Measurements from ENCODE around the gene TCP11L1.
"Not testable (repeated sequence)": the region's sequence is repeated elsewhere in the genome, so short reads cannot be mapped to it uniquely, and the experiment has no call there.

The TCP11L1 gene

DNA sequence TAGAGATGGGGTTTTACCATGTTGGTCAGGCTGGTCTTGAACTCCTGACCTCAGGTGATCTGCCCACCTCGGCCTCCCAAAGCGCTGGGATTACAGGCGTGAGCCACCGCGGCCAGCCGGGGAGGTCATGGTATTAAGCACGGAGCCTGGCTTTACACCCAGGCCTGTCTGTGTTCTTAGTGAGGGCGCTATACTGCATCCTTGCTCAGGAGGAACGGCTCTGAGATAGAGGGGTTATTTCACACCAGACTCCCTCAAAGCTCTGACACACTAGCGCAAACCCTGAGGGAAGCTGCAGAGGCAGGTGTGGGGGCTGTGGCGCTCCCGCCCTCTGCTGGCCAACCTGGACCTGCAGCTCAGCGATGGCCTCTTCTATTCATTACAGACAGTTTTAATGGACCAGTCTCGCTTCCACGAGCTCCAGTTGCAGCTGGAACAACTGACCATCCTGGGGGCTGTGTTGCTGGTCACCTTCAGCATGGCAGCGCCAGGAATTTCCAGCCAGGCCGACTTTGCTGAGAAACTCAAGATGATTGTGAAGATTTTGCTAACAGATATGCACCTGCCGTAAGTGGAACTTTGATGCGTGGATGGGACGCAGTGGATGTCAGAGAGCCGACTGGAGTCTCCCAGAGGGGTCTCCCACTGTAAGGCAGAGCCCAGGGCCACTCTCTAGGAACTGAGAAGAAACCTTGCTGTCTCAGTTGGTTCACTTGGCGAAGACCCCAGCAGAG lies 26.2 kb downstream of the TCP11L1 start:
- DNase-seq (ENCODE audit: low read depth) = peak; percentile 50

DNA sequence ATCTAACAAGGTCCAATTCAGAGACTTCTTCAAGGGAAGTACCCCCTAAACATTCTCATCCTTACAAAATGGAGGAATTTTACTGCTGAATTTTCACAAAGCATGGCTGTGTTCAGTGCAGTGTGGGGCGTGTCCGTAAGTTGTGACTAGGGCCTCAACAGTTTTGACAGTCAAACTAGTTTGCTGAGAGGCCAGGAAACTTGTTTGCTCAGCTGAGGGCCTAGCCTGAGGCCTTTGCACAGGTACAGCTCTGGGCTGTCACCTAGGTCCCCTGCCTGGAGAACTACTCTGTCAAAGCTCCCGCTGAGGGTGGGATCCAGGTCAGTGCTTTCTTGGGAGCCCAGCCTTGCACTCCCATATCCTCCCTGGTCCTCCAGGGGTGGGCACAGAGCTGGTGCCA lies 27.9 kb downstream of the TCP11L1 start:
- no peak for DNase-seq (ENCODE audit: low read depth)

DNA sequence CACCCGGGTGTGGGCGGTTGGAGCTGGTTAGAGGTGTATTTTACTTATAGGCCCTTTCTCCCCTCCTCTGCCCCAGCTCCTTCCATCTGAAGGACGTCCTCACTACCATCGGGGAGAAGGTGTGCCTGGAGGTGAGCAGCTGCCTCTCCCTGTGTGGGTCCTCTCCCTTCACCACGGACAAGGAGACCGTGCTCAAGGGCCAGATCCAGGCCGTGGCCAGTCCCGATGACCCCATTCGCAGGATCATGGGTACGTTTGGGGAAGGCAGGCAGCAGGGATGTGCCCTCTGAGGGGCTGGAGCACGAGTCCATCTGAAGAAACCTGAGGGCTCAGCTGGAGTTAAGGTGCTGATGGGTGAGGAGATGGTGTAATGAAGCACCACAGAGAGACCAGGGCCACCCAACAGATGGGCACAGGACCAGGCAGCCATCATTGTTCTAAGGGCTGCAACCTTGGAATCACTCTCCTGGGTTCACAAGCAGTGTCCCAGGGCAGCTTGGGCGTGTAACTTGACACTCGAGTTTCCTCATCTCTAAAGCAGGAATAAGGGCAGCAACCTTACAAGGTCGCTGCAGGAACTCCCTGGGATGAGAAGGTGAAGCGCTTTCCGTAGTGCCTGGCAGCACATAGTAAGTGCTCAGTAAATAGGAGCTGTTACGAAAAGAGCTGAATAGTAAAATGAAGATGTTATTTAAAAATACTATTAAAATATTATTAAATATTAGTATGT lies 29.4 kb downstream of the TCP11L1 start:
- DNase-seq (ENCODE audit: low read depth) = no peak

DNA sequence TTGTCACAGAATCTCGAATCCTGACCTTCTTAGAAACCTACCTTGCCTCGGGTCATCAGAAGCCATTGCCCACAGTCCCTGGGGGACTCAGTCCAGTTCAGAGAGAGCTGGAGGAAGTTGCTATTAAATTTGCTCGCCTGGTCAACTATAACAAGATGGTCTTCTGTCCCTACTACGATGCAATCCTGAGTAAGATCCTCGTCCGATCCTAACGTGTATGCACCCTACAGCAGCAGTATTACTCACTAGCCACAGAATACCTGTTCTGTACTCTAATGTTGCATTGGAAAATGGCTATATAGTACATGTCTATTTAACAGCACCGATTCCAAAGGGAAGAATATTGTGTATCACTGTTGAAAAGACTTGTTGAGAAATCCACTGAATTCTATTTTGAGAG lies 33.1 kb downstream of the TCP11L1 start:
- DNase-seq (ENCODE audit: low read depth) = no peak

DNA sequence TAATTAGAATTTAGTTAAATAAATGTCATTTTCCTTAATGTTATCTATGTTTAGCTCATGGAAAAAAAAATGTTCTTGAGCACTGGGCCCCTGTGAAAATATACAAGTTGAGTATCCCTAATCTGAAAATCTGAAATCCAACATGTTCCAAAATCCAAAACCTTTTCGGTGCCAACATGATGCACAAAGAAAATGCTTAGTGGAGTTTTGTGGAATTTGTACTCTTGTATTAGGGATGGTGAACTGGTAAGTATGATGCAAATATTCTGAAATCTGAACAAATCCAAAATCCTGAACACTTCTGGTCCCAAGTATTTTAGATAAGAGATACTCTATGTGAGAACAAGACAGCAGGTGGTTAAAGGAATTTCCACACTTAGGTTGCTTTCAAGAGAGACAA lies 44.5 kb downstream of the TCP11L1 start:
- no peak for DNase-seq (ENCODE audit: low read depth)

DNA sequence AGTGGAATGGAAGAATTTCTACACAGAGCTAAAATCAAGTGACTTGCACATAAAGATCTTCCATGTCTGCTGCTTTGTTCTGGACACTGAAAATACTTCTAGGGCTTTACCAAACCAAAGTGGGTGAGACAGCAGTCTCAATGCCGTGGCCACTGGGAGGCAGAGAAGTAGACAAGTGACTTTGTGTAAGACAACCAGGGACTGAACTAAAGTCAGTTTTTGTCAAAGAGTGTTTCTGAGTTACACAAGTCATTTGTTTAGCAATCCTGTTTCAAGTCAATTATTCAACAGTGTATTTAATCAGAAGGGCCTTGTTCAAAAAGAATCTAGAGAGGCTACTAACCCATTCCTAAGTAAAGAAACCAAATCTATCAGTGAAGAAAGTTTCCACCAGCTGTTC lies 46.6 kb downstream of the TCP11L1 start:
- DNase-seq (ENCODE audit: low read depth) = no peak

DNA sequence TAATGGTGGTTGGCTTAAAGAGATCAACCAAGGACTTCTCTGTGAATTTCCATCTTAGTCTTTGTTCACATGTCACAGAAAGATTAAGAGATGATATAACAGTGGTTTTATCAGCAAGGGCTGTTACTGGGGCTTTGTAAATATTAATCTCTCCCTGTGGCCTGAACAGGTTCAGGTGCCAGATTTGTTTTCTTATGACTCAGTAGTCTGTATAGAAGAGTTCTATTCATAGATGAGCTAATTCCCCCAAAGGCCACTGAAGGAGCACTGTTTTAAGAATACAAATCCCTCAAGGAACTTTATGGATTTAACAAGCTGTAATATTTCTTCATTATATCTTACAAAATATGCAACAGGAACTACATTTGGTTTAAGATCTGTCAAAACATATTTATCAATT lies 50.4 kb downstream of the TCP11L1 start:
- no peak for DNase-seq (ENCODE audit: low read depth)

DNA sequence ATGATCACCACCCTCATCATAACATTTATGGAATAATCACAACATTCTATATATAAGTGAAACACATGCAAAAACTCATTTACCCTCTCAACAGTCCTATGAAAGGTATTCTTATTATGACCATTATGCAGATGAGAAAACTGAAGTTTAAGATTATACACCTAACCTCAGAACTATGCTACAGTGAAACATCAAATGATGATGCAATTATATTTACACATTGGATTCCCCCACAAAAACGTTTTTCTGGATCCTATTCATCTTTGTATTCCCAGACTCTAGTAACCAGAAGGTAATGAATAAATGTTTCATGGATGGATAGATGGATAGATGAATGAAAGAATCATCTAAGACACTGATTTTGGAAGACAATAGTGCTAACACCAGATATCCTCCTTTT lies 54.8 kb downstream of the TCP11L1 start:
- DNase-seq (ENCODE audit: low read depth) = no peak

DNA sequence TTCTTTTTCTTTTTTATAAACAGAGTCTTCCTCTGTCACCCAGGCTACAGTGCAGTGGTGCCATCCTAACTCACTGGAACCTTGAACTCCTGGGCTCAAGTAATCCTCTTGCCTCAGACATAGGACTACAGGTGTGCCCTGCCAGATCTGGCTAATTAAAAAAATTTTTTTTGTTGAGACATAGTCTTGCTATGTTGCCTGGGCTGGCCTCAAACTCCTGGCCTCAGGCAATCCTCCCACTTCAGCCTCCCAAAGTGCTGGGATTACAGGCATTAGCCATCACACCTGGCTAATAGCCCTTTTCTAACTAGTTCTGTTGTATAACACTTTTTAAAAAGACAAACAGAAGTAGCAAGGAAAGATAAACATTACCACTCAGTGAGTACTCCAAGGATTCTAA lies 64.5 kb downstream of the TCP11L1 start:
- no peak for DNase-seq (ENCODE audit: low read depth)

DNA sequence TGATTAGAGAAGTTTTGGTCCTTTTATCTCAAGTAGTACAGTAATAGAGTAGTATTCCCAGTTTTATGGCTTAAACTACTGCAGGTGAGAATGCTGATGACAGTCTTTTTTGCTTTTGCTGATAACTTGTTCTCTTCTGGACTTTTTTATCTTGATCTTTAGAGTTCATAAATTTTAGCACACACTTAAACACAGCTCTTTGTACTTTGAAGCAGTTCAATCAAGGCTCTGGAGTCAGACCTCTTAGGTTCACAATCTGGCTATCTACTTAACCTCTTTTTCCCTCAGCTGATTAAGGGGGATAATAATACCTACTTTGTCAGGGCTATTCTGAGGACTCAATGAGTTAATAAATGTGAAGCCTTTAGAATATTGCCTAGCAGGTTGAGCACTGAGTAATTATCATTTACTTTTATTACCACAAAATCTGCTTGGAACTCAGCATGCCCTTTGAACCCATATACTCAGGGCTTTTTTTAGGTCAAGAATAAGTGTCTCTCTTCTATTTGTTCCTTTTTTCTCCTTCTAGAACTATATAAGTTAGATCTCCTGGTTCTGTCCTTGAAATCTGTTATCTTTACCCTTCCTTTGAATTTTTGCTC lies 70.0 kb downstream of the TCP11L1 start:
- DNase-seq (ENCODE audit: low read depth) = no peak

DNA sequence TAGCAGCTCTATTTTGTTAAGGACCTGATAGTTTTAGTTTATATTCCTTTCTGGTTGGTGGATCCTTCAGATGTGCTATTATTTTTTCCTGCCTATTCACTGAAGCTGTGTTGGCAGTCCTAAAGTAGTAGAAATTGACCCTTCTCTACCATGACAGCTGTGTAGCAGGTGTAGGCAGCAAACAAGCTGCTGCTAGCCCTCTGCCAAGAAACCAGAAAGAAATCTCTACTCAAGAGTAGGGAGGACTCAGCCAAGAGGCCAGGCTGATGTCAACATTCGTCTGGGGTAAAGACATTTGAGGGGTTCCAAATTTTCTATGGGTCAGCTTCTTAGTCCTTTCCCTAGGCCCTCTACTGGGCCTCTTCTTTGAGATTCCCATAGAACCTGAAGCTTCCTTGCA lies 70.7 kb downstream of the TCP11L1 start:
- no peak for DNase-seq (ENCODE audit: low read depth)

DNA sequence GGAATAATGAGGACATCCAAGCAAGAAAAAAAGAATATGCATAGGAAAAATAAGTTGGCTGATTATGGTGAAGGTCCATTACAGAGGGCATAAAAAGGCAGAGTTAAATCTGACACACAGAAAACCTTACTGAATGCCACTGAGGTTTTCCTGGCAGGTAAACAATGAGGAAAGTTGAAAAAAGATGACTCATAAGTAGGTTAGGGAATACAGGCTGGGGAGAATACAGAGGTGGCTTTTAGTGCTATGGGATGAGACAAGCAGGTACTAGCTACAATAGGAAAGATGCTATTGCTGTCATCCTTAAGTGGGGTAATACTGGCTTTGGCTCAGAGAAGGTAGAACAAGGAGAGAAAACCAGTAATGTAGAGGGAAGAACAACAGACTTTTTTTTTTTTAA lies 77.2 kb downstream of the TCP11L1 start:
- DNase-seq (ENCODE audit: low read depth) = no peak

DNA sequence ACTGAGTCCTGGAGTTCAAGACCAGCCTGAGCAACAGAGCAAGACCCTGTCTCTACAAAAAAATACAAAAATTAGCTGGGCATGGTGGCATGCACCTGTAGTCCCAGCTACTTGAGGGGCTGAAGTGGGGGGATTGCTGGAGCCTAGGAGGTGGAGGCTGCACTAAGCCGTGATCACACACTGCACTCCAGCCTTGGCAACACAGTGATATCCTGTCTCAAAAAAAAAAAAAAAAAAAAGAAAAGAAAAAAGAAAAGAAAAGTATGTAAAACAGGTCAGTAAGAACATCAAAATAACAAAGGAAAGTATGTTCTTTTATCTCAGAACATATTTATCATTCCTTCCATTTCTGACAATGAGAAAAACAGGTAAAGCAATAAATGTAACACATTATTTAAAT lies 83.3 kb downstream of the TCP11L1 start:
- DNase-seq (ENCODE audit: low read depth) = not testable (repeated sequence)

Measured in stimulated activated CD8-positive, alpha-beta memory T cell treated with anti-CD3 and anti-CD28 coated beads, Interleukin-12 subunit alpha, Interleukin-12 subunit beta, amount 100 ng/mL, for 1 hour (primary cell).